ENCODE data around the gene COPS4.
"Not testable (repeated sequence)": the region's sequence is repeated elsewhere in the genome, so short reads cannot be mapped to it uniquely, and the experiment has no call there.

The COPS4 gene

DNA sequence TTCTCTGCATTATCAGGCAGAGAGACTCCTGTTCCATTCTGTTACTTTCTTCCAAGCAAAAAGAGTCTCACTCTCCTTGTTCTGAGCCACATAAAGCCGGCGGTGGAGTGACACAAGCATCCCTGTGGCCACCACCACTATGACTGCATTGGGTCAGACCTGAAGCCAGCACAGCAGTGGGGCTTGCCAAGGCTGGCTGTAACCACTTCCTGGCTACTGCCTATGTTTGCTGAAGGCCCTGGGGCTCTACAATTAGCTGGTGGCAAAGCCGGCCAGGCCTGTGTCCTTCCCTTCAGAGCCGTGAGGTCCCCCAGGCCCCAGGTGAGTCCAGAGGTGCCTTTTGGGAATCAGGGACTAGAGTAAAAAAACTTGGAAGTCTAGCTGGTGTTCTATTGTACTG, 47.8 kb downstream of the COPS4 start:
- H3K36me3 ChIP-seq (ENCODE audit: control insufficient read depth in 4 of 4, insufficient read depth in 4 of 4, low read length in 3 of 4) = peaks cover 0 to 21% (median 5%) of the 10 kb centered on the region in 4 experiments
- no peak for DNase-seq
- H3K4me1 ChIP-seq (ENCODE audit: control extremely low read depth in 1 of 4, control insufficient read depth in 4 of 4, insufficient read depth in 4 of 4, low read length in 3 of 4) = peaks cover 0 to 22% (median 5%) of the 10 kb centered on the region in 4 experiments
- no peak overlapping the region for H3K27ac ChIP-seq (ENCODE audit: insufficient read depth in 1 of 2, low read depth in 1 of 2, low read length in 2 of 2, poor library complexity in 1 of 2, severe bottlenecking in 2 of 2)
- H3K4me3 ChIP-seq (ENCODE audit: control insufficient read depth in 1 of 7, extremely low read depth in 1 of 7, insufficient read depth in 4 of 7, low read depth in 2 of 7, low read length in 6 of 7) = no peak overlapping the region
- ChIA-PET POLR2A (interaction anchor here (0.8 to 1.0 kb wide), 2 partner anchors 29 to 202 kb away, joined by 3 to 6 read pairs; partner anchors contain the start of gene COQ2), CTCF (interaction anchor here (0.8 to 1.2 kb wide), 6 partner anchors 9 to 132 kb away, joined by 3 to 5 read pairs (median 3); no protein-coding TSS in a partner anchor)
- WGBS (ENCODE audit: insufficient coverage) = 100% methylated on average over 3 of the region's 4 CpGs
- no peaks in the 10 kb centered on the region for H3K9me3 ChIP-seq (ENCODE audit: control extremely low read depth in 1 of 5, control insufficient read depth in 4 of 5, insufficient read depth in 2 of 5, low read depth in 1 of 5, low read length in 4 of 5)
- H3K27me3 ChIP-seq (replicated peaks in 2 of 5; ENCODE audit: control insufficient read depth in 4 of 5, insufficient read depth in 5 of 5, low read length in 4 of 5) = no peaks in the 10 kb centered on the region

DNA sequence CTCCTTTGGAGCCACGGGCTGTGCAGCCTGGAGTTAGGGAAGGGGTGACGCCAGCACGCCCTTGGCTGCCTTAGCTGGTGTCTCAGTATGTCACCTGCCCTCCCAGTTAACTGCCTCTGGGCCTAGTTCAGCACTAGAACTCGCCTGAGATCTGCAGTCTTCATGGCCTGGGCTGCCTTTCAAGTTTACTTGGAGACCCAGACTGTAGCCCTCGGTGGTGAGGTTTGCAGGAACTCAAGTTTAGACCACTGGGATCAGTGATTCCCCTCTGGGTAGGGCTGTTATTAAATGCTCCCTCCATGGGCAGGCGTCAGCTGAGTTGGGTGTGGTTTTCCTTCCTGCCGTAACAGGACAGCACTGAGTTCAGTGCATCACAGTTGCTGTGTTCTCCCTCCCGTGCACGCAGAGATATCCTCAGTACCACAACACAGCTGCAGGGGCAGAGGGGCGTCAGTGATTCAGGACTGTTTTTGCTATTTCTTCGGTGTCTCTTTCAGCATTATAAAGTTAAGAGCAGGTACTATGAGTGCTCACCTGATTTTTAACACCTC, 49.0 kb downstream of the COPS4 start:
- no peaks in the 10 kb centered on the region for H3K9me3 ChIP-seq (ENCODE audit: control extremely low read depth in 1 of 5, control insufficient read depth in 4 of 5, insufficient read depth in 2 of 5, low read depth in 1 of 5, low read length in 4 of 5)
- H3K4me3 ChIP-seq (ENCODE audit: control insufficient read depth in 1 of 7, extremely low read depth in 1 of 7, insufficient read depth in 4 of 7, low read depth in 2 of 7, low read length in 6 of 7) = peak overlapping the region in 1 of 7 experiments; percentile 22
- 37% methylated on average over 8 of the region's 11 CpGs for WGBS (ENCODE audit: insufficient coverage)
- POLR2A ChIA-PET = interaction anchor here (1.0 to 1.1 kb wide), 2 partner anchors 8 to 201 kb away, joined by 3 to 4 read pairs; partner anchors contain the start of gene COQ2
- H3K36me3 ChIP-seq (ENCODE audit: control insufficient read depth in 4 of 4, insufficient read depth in 4 of 4, low read length in 3 of 4) = peaks cover 2 to 31% (median 13%) of the 10 kb centered on the region in 4 experiments
- H3K27me3 ChIP-seq (replicated peaks in 2 of 5; ENCODE audit: control insufficient read depth in 4 of 5, insufficient read depth in 5 of 5, low read length in 4 of 5) = no peaks in the 10 kb centered on the region
- CTCF ChIA-PET = interaction anchor here (1.1 to 2.2 kb wide), 8 partner anchors 8 to 177 kb away, joined by 3 to 8 read pairs (median 3); no protein-coding TSS in a partner anchor
- peak; percentile 40 to 90 (median 82) for DNase-seq
- H3K4me1 ChIP-seq (ENCODE audit: control extremely low read depth in 1 of 4, control insufficient read depth in 4 of 4, insufficient read depth in 4 of 4, low read length in 3 of 4) = peaks cover 0 to 21% (median 5%) of the 10 kb centered on the region in 4 experiments
- peak overlapping the region in 1 of 2 experiments; percentile 38 for H3K27ac ChIP-seq (ENCODE audit: insufficient read depth in 1 of 2, low read depth in 1 of 2, low read length in 2 of 2, poor library complexity in 1 of 2, severe bottlenecking in 2 of 2)

GRCh38 chr4:83084956-83085355, 50.0 kb downstream of the COPS4 start:
- ChIA-PET POLR2A (interaction anchor here (0.6 kb wide), 1 partner anchor 208 kb away, joined by 5 read pairs; no protein-coding TSS in a partner anchor), CTCF (interaction anchor here (1.1 to 2.2 kb wide), 7 partner anchors 9 to 176 kb away, joined by 3 to 8 read pairs (median 3); no protein-coding TSS in a partner anchor)
- H3K4me1 ChIP-seq (ENCODE audit: control extremely low read depth in 1 of 4, control insufficient read depth in 4 of 4, insufficient read depth in 4 of 4, low read length in 3 of 4) = peaks cover 0 to 21% (median 5%) of the 10 kb centered on the region in 4 experiments
- not testable (repeated sequence) for H3K27ac ChIP-seq (ENCODE audit: insufficient read depth in 1 of 2, low read depth in 1 of 2, low read length in 2 of 2, poor library complexity in 1 of 2, severe bottlenecking in 2 of 2); H3K9me3 ChIP-seq (ENCODE audit: control extremely low read depth in 1 of 5, control insufficient read depth in 4 of 5, insufficient read depth in 2 of 5, low read depth in 1 of 5, low read length in 4 of 5); DNase-seq; H3K4me3 ChIP-seq (ENCODE audit: control insufficient read depth in 1 of 7, extremely low read depth in 1 of 7, insufficient read depth in 4 of 7, low read depth in 2 of 7, low read length in 6 of 7); H3K27me3 ChIP-seq (replicated peaks in 2 of 5; ENCODE audit: control insufficient read depth in 4 of 5, insufficient read depth in 5 of 5, low read length in 4 of 5)
- 97% methylated on average over 12 of the region's 12 CpGs for WGBS (ENCODE audit: insufficient coverage)
- peaks cover 10 to 41% (median 19%) of the 10 kb centered on the region in 4 experiments for H3K36me3 ChIP-seq (ENCODE audit: control insufficient read depth in 4 of 4, insufficient read depth in 4 of 4, low read length in 3 of 4)

GRCh38 chr4:83089410-83090157, 54.6 kb downstream of the COPS4 start:
- ChIA-PET CTCF (interaction anchor here (0.8 to 1.1 kb wide), 2 partner anchors 14 to 21 kb away, joined by 3 read pairs; no protein-coding TSS in a partner anchor), POLR2A (no interaction called here)
- peaks cover 27 to 83% (median 45%) of the 10 kb centered on the region in 4 experiments for H3K36me3 ChIP-seq (ENCODE audit: control insufficient read depth in 4 of 4, insufficient read depth in 4 of 4, low read length in 3 of 4)
- no peaks in the 10 kb centered on the region for H3K27me3 ChIP-seq (replicated peaks in 2 of 5; ENCODE audit: control insufficient read depth in 4 of 5, insufficient read depth in 5 of 5, low read length in 4 of 5)
- WGBS (ENCODE audit: insufficient coverage) = no CpG with 5 or more reads among the region's 2 CpGs
- peaks cover 0 to 4% (median 0%) of the 10 kb centered on the region in 4 experiments for H3K4me1 ChIP-seq (ENCODE audit: control extremely low read depth in 1 of 4, control insufficient read depth in 4 of 4, insufficient read depth in 4 of 4, low read length in 3 of 4)
- no peak overlapping the region for H3K27ac ChIP-seq (ENCODE audit: insufficient read depth in 1 of 2, low read depth in 1 of 2, low read length in 2 of 2, poor library complexity in 1 of 2, severe bottlenecking in 2 of 2)
- no peak for DNase-seq
- no peaks in the 10 kb centered on the region for H3K9me3 ChIP-seq (ENCODE audit: control extremely low read depth in 1 of 5, control insufficient read depth in 4 of 5, insufficient read depth in 2 of 5, low read depth in 1 of 5, low read length in 4 of 5)
- H3K4me3 ChIP-seq (ENCODE audit: control insufficient read depth in 1 of 7, extremely low read depth in 1 of 7, insufficient read depth in 4 of 7, low read depth in 2 of 7, low read length in 6 of 7) = no peak overlapping the region

- no peak for DNase-seq
- no peaks in the 10 kb centered on the region for H3K4me1 ChIP-seq (ENCODE audit: control extremely low read depth in 1 of 4, control insufficient read depth in 4 of 4, insufficient read depth in 4 of 4, low read length in 3 of 4)
- H3K9me3 ChIP-seq (ENCODE audit: control extremely low read depth in 1 of 5, control insufficient read depth in 4 of 5, insufficient read depth in 2 of 5, low read depth in 1 of 5, low read length in 4 of 5) = no peaks in the 10 kb centered on the region
- WGBS (ENCODE audit: insufficient coverage) = 100% methylated on average over 5 of the region's 6 CpGs
- no peaks in the 10 kb centered on the region for H3K27me3 ChIP-seq (replicated peaks in 2 of 5; ENCODE audit: control insufficient read depth in 4 of 5, insufficient read depth in 5 of 5, low read length in 4 of 5)
- CTCF ChIA-PET = interaction anchor here (0.8 to 2.3 kb wide), 7 partner anchors 10 to 167 kb away, joined by 3 to 9 read pairs (median 3); no protein-coding TSS in a partner anchor
- H3K27ac ChIP-seq (ENCODE audit: insufficient read depth in 1 of 2, low read depth in 1 of 2, low read length in 2 of 2, poor library complexity in 1 of 2, severe bottlenecking in 2 of 2) = no peak overlapping the region
- peaks cover 44 to 93% (median 67%) of the 10 kb centered on the region in 4 experiments for H3K36me3 ChIP-seq (ENCODE audit: control insufficient read depth in 4 of 4, insufficient read depth in 4 of 4, low read length in 3 of 4)
- no peak overlapping the region for H3K4me3 ChIP-seq (ENCODE audit: control insufficient read depth in 1 of 7, extremely low read depth in 1 of 7, insufficient read depth in 4 of 7, low read depth in 2 of 7, low read length in 6 of 7)
- POLR2A ChIA-PET = no interaction called here
Observed at GRCh38 chr4:83093060-83093640, 58.2 kb downstream of the COPS4 start.

GRCh38 chr4:83096397-83096796, 61.4 kb downstream of the COPS4 start:
- H3K27ac ChIP-seq (ENCODE audit: insufficient read depth in 1 of 2, low read depth in 1 of 2, low read length in 2 of 2, poor library complexity in 1 of 2, severe bottlenecking in 2 of 2) = no peak overlapping the region
- CTCF ChIA-PET = interaction anchor here (1.0 to 2.8 kb wide), 9 partner anchors 9 to 157 kb away, joined by 3 to 14 read pairs (median 4); no protein-coding TSS in a partner anchor
- peaks cover 40 to 96% (median 66%) of the 10 kb centered on the region in 4 experiments for H3K36me3 ChIP-seq (ENCODE audit: control insufficient read depth in 4 of 4, insufficient read depth in 4 of 4, low read length in 3 of 4)
- no peaks in the 10 kb centered on the region for H3K4me1 ChIP-seq (ENCODE audit: control extremely low read depth in 1 of 4, control insufficient read depth in 4 of 4, insufficient read depth in 4 of 4, low read length in 3 of 4)
- no peak for DNase-seq
- POLR2A ChIA-PET = no interaction called here
- H3K27me3 ChIP-seq (replicated peaks in 2 of 5; ENCODE audit: control insufficient read depth in 4 of 5, insufficient read depth in 5 of 5, low read length in 4 of 5) = no peaks in the 10 kb centered on the region
- no peaks in the 10 kb centered on the region for H3K9me3 ChIP-seq (ENCODE audit: control extremely low read depth in 1 of 5, control insufficient read depth in 4 of 5, insufficient read depth in 2 of 5, low read depth in 1 of 5, low read length in 4 of 5)
- no peak overlapping the region for H3K4me3 ChIP-seq (ENCODE audit: control insufficient read depth in 1 of 7, extremely low read depth in 1 of 7, insufficient read depth in 4 of 7, low read depth in 2 of 7, low read length in 6 of 7)
- no CpG with 5 or more reads among the region's 2 CpGs for WGBS (ENCODE audit: insufficient coverage)

All from common myeloid progenitor, CD34-positive (primary cell).